Left ventricle myocardium inferior (tissue), 1 donor: ENCODE measurements around the gene HS6ST2. TPM values are rescaled to one million over a fixed set of nuclear protein-coding genes. Genes with fewer than 3 reads are reported as not detected.

Experiments
- DNase-seq: peaks from one replicate; pipeline ENCODE4 v3.0.0-alpha.2; 2020
- H3K27ac ChIP-seq: fragments of 200-600 bp; replicated peaks from 2 replicates; pipeline ENCODE4 v1.8.0; 2021
- H3K27me3 ChIP-seq: fragments of 200-600 bp; 2 replicates; pipeline ENCODE4 v1.8.0; 2021; ENCODE audit warnings: low read depth
- H3K36me3 ChIP-seq: fragments of 200-600 bp; 2 replicates; pipeline ENCODE4 v1.8.0; 2021
- H3K4me1 ChIP-seq: fragments of 200-600 bp; 2 replicates; pipeline ENCODE4 v1.8.0; 2021
- H3K4me3 ChIP-seq: fragments of 200-600 bp; 2 replicates; pipeline ENCODE4 v1.8.0; 2021; ENCODE audit warnings: mild to moderate bottlenecking, moderate library complexity
- H3K9me3 ChIP-seq: fragments of 200-600 bp; replicated peaks from 2 replicates; pipeline ENCODE4 v1.8.0; 2021
- CTCF ChIP-seq: fragments of 200-600 bp; IDR thresholded peaks from 2 replicates; pipeline ENCODE4 v1.8.0; 2021; ENCODE audit warnings: antibody characterized with exemption, mild to moderate bottlenecking, borderline replicate concordance
- intact Hi-C: fragments of 100-400 bp; cut with micrococcal nuclease; formaldehyde crosslinking; loops from one replicate; pipeline ENCODE4 v1.11.0; 2022
- total RNA-seq: library from RNA; stranded (reverse); fragmentation: NEBNext Ultra II Directional; extraction: Animal tissue kit (Norgen Biotek cat#: 25700); gene quantifications from one replicate; pipeline ENCODE4 v1.2.1, GENCODE V29; 2021
- donor health status: DM: no; HTN: yes; CAD: no; lungs with severe emphysema.

Gene HS6ST2
- total RNA-seq, 1 donor from 2014 or later, result 0.19 TPM

- no peak for TF ChIP-seq CTCF
- Histone ChIP-seq H3K9me3 (no peaks in the 10 kb centered on the region), H3K36me3 (no peaks in the 10 kb centered on the region), H3K27me3 (no peaks in the 10 kb centered on the region), H3K4me1 (no peaks in the 10 kb centered on the region), H3K4me3 (no peak overlapping the region), H3K27ac (no peak overlapping the region)
- no peak for DNase-seq
- intact Hi-C loops, result no loop called here
Observed at GRCh38 chrX:132590350-132591026, 367.9 kb downstream of the HS6ST2 start.

GRCh38 chrX:132584936-132585335, 373.5 kb downstream of the HS6ST2 start:
- intact Hi-C loops, result no loop called here
- no peak overlapping the region for H3K4me3 ChIP-seq
- no peak for DNase-seq
- no peaks in the 10 kb centered on the region for H3K4me1 ChIP-seq
- H3K27ac ChIP-seq, result no peak overlapping the region
- no peaks in the 10 kb centered on the region for H3K27me3 ChIP-seq
- H3K36me3 ChIP-seq, result no peaks in the 10 kb centered on the region
- H3K9me3 ChIP-seq, result no peaks in the 10 kb centered on the region
- no peak for TF ChIP-seq CTCF

GRCh38 chrX:132576939-132577338, 381.5 kb downstream of the HS6ST2 start:
- no peaks in the 10 kb centered on the region for H3K4me1 ChIP-seq
- DNase-seq, result no peak
- H3K27me3 ChIP-seq, result no peaks in the 10 kb centered on the region
- H3K36me3 ChIP-seq, result no peaks in the 10 kb centered on the region
- intact Hi-C loops, result no loop called here
- TF ChIP-seq CTCF, result no peak
- H3K4me3 ChIP-seq, result no peak overlapping the region
- H3K9me3 ChIP-seq, result no peaks in the 10 kb centered on the region
- H3K27ac ChIP-seq, result no peak overlapping the region

Other genes with a start within 250 kb of the HS6ST2 start
- gene USP26, start 138.5 kb upstream of the HS6ST2 start, total RNA-seq, result not detected